Keratinocyte (primary cell): ENCODE data around the gene PTCRA.

ENCODE experiments used
- CTCF ChIP-seq, 3 experiments: IDR thresholded peaks in 1 of 3; conservative IDR thresholded peaks in 1 of 3; optimal IDR thresholded peaks in 1 of 3; 2 replicates in 2 of 3; 3 replicates in 1 of 3; pipeline versions ENCODE3 to v1.5.1; 2011; ENCODE audit warnings: low read length in 3 of 3, mild to moderate bottlenecking in 3 of 3, moderate library complexity in 2 of 3, control low read depth in 1 of 3, inconsistent platforms in 1 of 3; ENCODE audit not compliant: insufficient read depth in 2 of 3; ENCODE audit errors: extremely low read depth in 1 of 3
- EZH2 ChIP-seq: IDR thresholded peaks from one replicate; pipeline ENCODE4 v1.6.1; 2012; ENCODE audit warnings: inconsistent platforms, mild to moderate bottlenecking, low read length, moderate library complexity

GRCh38 chr6:42889815-42890214 lies 26.0 kb upstream of the PTCRA start:
- no peak for TF ChIP-seq CTCF (optimal IDR thresholded peaks at IDR 0.05 in 1 of 3, IDR thresholded peaks at IDR 0.05 in 1 of 3, conservative IDR thresholded peaks at IDR 0.05 in 1 of 3; ENCODE audit: extremely low read depth in 1 of 3, insufficient read depth in 2 of 3, low read length in 3 of 3)
- TF ChIP-seq EZH2, result no peak
